DMS53 treated with DMSO at 0.1 percent for 48 hours (cell line): Measurements from ENCODE around the gene ZMYM4.
"Not testable (repeated sequence)": the region's sequence is repeated elsewhere in the genome, so short reads cannot be mapped to it uniquely, and the experiment has no call there.

Experiments
- DNase-seq: peaks from one replicate; lab custom pipeline; 2025; ENCODE audit not compliant: unreplicated experiment; lab: John Stamatoyannopoulos, UW

The ZMYM4 gene

DNA sequence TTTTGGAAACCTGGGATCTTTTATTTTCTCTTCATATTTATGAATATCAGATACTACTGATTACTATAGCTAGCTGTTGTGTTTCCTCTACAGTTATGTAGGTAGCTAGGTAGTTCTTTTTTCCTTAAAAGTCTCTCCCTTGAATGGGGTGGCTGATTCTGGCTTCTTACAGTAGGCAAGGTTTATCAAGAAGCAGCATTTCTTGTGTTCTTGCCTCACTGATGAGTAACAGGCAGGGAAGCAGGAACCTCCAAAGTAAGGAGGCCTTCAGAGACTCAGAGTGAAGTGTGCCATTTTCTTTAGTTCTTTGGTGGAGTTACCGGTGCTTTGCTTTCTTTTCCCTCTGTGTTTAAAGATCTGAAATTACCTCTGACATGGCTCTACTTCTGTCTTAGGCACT is 56.0 kb downstream of the ZMYM4 start:
- DNase-seq, result no peak

DNA sequence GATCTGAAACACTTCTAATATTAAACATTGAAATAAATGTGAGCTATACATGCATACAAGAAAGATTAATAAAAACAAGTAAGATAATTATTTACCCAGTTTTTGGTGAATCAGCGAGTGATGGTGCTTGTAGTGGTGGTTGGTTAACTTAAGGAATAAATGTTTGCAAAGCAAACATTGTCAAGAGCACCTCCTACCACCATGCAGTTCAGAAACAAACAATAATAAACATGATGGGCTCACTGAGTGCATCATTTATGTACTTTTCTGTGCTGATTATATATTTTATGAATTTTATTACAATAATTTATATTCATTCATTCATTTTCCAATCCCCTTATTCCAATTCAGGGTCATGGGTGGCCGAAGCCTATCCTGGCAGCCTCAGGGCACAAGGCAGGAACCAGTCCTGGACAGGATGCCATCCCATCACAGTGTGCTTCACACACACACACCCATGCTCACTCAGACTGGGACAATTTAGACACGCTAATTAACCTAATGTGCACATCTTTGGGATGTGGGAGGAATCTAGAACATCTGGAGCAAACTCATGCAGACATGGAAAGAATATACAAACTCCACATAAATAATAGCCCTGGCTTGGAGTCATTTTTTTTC is 57.8 kb downstream of the ZMYM4 start:
- DNase-seq, result peak; percentile 28

DNA sequence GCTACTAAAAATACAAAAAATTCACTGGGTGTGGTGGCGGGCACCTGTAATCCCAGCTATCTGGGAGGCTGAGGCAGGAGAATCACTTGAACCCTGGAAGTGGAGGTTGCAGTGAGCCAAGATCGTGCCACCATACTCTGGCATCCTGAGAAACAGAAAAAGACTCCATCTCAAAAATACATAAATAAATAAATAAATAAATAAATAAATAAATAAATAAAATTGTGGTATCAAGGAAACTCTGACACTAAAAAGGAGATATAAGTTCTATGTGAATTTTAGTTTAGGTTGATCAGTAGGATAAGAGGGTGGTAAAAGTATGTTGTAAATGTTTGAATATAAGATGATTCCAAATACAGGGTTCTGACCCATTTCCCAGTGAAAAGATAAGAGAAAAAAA is 63.1 kb downstream of the ZMYM4 start:
- DNase-seq, result not testable (repeated sequence)

DNA sequence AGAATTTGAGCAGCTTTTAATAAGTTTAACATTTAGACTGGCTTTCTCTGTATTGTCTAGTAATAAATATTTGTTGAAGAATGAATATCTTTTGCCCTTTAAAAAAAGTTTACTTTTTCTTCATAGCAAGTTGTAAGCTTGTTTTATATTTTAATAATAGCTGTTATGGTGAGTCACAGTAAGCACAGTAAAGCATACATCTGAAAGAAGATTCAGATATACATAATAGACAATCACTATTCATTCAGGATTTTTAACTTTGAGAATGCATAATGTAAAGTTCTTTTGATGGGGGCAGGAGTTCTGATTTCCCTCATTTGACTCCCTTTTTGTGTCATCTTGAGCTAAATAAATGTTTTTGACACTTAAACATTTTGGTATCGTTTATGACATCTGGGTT is 66.0 kb downstream of the ZMYM4 start:
- no peak for DNase-seq

DNA sequence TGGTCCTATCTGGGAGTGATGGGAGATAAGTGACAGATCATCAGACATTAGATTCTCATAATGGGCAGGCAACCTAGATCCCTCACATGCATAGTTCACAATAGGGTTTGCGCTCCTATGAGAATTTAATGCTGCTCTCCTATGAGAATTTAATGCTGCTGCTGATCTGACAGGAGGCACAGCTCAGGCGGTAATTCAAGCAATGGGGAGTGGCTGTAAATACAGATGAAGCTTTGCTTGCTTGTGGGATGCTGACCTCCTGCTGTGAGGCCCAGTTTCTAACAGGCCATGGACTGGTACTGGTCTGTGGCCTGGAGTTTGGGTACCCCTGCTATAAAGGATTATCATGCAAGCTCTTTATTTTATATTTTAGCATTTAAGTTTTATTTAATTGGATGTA is 72.0 kb downstream of the ZMYM4 start:
- no peak for DNase-seq

DNA sequence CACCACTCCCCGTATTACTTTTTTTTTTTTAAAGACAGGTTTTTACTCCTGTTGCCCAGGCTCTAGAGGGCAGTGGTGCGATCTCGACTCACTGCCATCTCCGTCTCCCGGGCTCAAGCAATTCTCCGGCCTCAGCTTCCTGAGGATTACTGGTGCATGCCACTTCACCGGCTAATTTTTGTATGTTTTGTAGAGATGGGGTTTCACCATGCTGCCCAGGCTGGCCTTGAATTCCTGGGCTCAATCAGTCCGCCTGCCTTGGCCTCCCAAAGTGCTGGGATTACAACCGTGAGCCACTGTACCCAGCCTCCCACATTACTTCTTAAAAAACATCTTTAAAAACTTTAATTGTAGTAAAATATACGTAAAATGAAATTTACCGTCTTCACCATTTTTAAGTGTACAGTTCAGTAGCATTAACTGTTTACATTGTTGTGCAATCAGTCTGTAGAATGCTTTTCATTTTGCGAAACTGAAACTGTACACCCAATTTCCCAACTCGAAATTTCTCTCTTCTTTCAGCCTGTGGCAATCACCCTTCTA is 77.0 kb downstream of the ZMYM4 start:
- DNase-seq, result no peak

DNA sequence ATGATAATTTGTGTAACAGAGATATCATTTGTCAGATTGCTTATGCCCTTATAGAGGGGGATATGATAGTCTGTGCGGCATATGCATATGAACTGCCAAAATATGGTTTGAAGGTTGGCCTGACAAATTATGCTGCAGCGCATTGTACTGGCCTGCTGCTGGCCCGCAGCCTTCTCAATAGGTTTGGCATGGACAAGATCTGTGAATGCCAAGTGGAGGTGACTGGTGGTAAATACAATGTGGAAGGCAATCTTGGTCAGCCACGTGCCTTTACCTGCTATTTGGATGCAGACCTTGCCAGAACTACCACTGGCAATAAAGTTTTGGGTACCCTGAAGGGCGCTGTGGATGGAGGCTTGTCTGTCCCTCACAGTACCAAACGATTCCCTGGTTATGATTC is 82.4 kb downstream of the ZMYM4 start:
- no peak for DNase-seq

DNA sequence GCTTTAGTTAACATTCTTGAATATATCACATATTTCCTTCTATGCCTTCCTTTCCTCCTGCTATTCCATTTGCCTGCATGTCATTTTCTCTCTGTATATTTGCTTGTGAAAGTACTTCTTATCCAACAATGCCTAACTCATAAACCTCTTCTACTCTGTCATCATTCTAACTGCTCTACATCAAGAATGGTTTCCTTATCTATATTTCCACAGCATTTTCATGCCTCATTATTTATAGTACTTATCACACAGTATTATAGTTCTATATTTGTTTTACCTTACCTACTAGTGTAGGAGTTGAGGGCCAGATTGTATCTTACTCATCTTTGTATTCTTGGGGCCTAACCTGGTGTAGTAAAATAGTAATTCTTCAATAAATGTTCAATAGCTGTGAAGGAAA is 91.5 kb downstream of the ZMYM4 start:
- DNase-seq, result no peak

DNA sequence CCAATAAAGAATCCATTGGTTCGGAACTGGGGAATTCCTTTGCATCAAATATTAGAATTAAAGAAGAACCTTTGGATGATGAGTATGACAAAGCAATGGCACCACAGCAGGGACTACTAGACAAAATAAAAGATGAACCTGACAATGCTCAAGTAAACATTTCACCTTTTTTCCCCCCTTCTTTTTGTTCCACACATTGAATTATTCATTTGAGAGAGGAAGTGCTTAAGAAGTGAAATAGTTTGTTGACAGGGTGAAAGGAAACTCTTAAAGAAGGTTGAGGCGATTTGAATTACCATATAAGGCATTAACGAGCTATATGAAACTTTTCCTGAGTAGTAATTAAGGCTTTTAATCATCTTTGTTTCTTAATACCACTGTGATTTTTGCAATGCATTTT is 93.1 kb downstream of the ZMYM4 start:
- no peak for DNase-seq

DNA sequence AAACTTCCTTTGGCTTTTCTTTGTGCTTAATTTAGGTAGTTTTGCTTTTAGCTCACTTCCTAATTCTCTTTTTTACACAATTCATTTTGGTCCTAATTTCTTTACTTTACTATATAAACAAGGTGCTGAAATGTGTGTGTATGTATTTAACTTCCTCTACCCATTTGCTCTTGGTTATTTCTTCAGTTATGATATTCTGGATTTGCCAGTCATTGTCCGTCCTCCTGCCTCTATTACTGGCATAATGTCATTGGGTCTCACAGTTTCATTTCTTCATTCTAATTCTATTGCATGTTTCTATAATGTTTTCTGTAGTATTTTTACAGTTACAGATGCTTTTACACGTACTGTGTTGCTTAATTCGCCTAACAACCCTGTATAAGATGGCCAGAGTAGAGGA is 96.2 kb downstream of the ZMYM4 start:
- no peak for DNase-seq

DNA sequence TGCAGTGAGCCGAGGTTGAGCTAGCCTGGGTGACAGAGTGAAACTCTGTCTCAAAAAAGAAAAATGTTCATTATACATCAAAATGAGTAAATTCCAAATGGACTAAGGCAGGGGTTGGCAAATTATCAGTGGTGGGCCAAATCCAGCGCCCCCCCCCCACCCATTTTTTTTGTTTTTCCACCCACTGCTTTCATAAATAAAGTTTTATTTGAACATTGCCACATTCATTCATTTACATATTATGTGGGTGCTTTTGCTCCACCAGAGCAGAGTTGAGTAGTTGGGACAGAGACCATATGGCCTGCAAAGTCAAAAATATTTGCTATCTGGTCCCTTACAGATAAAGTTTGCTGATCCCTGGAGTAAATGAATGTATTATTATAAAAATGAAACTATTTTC is 99.4 kb downstream of the ZMYM4 start:
- no peak for DNase-seq

DNA sequence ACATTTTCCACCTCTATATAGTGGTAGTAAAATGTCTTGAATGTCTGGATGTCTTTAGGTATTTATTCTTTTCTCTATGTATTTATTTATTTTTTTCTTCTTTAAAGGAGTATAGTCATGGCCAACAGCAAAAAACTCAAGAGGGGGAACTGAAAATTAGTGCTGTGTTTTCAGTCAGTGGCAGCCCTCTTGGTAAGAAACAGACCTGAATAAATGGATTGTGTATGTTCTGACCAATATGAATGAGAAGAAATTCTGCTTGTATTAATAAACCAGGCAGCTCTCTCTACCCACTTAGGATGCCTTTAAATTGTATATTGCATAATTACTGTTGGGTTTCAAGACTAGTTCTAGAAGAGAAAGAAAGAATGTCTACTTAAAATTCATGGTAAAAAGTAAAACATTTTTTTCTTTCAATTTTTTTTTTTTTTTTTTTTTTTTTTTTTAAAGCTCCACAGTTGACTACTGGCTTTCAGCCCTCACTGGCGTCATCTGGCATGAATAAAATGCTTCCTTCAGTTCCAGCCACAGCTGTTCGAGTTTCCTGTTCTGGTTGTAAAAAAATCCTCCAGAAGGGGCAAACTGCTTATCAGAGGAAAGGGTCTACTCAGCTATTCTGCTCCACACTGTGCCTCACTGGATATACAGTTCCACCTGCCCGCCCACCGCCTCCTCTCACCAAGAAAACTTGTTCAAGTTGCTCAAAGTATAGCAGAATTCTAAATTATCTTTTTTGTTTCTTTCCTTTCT is 101.6 kb downstream of the ZMYM4 start:
- DNase-seq, result no peak

DNA sequence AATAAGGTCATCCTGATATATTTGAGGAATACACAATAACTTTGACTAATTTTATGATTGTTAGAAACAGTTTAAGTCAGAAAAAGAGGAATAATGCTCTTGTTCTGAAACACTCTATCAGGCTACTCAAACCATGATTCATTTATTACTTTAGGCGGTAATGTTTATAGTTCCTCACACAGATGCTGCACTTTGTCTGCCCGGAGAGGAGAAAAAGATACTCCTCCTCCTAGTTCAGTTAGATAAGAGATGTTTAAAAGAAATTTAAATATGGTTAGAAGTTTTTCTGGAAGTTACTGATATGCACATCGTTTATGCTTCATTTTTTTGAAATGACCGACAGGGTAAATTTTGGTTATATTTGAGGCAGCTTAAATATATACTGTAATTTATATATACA is 103.0 kb downstream of the ZMYM4 start:
- DNase-seq, result no peak

DNA sequence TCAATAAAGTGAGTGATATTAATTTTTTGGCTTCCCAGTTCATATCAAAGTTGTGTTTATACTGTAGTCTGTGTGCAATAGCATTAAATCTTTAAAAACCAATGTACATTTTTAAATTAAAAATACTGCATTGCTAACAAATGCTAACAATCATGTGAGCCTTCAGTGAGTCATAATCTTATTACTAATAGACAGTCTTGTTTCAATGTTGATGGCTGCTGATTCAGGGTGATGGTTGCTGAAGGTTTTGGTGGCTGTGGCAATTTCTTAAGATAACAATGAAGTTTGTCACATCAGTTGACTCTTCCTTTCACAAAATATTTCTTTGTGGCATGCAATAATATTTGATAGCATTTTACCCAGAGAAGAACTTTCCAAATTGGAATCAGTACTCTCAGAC is 109.0 kb downstream of the ZMYM4 start:
- DNase-seq, result no peak

DNA sequence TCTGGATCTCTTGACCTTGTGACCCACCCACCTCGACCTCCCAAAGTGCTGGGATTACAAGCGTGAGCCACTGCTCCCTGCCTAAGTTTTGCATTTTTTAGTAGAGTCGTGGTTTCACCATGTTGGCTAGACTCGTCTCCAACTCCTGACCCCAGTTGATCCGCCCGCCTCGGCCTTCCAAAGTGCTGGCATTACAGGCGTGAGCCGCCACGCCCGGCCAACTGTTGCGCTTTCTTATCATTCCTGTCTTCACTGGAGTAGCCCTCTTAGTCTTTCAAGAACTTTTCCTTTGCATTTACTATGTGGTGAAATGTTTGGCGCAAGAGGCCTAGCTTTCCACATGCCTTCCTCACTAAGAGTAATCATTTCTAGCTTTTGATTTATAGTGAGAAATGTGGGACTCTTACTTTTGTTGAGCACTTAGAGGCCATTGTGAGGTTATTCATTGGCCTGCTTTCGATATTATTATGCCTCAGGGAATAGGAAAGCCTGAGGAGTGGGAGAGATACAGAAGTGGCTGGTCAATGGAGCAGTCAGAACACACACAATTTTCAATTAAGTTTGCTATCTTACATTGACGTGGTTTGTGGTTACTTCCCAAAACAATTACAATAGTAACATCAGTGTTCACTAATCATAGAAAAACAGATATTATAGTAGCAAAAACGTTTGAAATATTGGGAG is 111.0 kb downstream of the ZMYM4 start:
- DNase-seq, result no peak

DNA sequence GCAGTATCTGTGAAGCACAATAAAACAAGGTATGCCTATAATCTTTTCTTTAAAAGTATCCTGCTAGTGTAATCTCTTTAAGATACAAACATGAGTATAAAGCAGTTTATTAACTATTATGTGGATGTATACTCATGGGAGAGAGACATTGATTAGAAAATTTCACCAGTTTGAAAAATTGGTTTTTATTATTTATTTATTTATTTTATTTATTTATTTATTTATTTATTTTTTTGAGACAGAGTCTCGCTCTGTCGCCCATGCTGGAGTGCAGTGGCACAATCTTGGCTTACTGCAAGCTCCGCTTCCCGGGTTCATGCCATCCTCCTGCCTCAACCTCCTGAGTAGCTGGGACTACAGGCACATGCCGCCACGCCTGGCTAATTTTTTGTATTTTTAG is 111.6 kb downstream of the ZMYM4 start:
- not testable (repeated sequence) for DNase-seq

DNA sequence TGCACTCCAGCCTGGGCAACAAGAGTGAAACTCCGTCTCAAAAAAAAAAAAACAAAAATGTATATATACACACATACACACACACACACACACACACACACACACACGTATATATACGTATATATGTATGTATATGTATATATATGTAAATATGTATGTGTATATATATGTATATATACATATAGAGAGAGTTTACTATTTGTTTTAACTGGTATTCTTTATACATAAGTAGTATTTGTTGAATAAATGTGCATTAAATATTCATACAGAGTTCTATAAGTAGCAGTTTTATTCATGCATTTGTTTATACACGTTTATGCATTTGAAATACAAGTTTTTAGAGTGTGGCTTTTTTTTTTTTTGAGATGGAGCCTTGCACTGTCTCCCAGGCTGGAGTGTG is 113.6 kb downstream of the ZMYM4 start:
- DNase-seq, result no peak

DNA sequence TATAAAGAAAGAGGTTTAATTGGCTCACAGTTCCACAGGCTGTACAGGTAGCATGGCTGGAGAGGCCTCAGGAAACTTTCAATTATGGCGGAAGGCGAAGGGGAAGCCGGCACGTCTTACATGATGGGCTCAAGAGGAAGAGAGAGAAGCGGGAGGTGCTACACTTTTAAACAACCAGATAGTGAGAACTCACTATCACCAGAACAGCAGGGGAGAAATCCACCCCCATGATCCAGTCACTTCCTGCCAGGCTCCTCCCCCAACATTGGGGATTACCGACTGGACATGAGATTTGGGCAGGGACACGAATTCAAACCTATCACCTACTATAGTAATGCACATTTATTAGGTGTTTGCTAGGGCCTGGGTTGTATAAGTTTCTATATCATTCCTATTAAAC is 117.8 kb downstream of the ZMYM4 start:
- DNase-seq, result no peak

DNA sequence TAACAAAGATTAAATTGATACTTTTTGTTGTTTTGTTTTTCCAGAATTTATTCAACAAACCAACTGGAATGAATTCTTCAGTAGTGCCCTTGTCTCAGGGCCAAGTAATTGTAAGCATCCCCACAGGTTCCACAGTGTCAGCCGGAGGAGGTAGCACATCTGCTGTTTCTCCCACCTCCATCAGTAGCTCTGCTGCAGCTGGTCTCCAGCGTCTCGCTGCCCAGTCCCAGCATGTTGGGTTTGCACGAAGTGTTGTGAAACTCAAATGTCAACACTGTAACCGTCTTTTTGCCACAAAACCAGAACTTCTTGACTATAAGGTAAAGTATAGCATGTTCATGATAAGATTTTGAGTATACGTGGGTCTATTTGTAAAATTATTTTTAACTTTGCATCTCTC is 118.5 kb downstream of the ZMYM4 start:
- no peak for DNase-seq

DNA sequence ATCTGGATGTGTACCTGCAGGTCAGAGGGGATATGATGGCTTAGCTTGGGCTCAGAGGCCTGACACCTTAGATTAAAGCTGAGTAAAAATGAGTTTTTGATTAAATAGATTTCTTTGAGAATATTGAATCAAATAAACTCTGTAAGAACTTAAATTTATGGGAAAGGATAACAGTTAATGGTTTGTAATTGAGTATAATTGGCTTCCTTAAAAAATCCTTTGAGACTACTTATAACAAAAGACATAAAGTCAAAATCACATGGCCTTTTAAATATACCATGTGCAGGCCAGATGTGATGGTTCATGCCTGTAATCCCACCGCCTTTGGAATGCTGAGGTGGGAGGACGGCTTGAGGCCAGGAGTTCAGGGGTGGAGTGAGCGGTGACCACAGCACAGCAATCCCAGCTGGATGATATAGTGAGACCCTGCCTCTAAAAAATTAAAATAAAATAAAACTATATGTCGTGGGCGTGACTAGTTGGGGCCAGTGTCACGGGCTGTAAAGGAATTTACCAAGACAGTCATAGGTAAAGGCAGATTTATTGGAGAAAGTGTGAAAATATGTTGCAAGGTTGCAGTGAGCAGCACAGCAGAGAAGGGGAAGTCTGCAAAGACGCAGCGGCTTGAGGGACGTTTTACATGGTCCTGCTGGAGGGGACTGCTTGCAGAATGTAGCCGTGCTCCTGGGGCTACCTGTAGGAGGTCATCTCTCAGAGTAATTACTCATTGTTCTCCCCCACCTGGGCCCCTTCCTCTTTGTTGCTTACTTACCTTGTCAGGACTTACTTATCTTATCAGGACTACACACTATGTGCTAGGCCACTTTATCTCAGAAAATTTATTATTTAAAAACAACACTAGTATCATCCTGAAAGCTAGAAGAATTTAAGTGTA is 122.3 kb downstream of the ZMYM4 start:
- no peak for DNase-seq

DNA sequence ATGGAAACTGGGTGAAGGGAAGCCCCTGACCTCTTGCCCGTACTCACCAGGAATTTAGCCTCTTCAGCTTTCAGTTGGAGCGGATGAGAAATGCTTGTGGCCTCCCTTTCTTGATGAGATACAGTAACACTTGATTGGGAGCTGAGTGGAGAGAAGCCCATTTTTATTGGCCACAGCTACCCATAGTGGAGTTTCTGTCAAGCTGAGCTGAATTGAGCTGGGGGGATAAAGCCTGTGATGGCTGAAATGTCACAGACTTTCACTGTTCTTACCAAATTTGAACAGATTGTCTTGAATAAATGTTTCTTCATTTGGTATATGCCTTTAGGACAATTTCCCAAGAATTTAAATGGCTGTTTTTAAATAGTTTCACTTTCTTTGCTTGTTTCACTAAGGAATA is 125.9 kb downstream of the ZMYM4 start:
- no peak for DNase-seq
